D341Med (cell line): Measurements from ENCODE around the gene STX1B.
A peak's percentile ranks its signal among the peaks of the same experiment; 100 is the strongest.
"Not testable (repeated sequence)": the region's sequence is repeated elsewhere in the genome, so short reads cannot be mapped to it uniquely, and the experiment has no call there.

Experiments
- DNase-seq: peaks from one replicate; pipeline ENCODE4 v3.0.0; 2012; ENCODE audit warnings: low spot score

The STX1B gene

DNA sequence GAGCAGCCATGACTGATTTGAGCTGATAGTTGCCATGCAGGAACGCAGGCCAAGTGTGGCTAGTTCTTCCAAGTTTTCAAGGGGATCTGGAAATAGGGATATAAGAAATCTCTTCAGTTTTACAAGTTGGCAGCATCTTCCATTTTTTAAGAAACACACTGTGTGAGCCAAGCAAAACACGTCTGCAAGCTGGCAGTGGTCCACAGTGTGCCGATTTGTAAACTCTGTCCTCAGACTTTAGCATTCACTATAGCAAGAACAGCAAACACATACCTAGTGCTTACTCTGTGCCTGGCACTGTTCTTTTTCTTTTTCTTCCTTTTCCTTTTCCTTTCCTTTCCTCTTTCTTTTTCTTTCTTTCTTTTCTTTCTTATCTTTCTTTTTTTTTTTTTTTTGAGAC is 58.7 kb downstream of the STX1B start:
- DNase-seq: no peak

DNA sequence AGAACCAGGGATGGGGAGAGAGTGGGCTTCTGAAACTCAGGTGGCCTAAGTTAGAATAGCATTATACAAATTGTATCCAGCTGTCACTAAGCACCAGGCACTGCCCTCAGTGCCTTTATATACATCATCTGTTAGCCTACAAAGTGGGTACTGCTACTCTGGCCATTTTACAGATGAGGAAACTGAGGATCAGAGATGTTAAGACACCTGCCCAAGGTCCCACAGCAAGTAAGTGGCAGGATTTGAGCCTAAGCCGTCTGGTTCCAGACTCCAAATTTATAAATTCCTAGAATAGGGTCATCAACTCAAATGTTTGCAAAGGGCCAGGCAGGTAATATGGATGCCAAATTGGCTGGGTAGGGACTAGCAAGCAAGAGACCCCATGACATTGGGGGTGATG is 59.2 kb downstream of the STX1B start:
- no peak for DNase-seq

- DNase-seq: no peak
Observed at GRCh38 chr16:30950516-30951065, 59.8 kb downstream of the STX1B start.

GRCh38 chr16:30949650-30950515 is 60.6 kb downstream of the STX1B start:
- DNase-seq: no peak

DNA sequence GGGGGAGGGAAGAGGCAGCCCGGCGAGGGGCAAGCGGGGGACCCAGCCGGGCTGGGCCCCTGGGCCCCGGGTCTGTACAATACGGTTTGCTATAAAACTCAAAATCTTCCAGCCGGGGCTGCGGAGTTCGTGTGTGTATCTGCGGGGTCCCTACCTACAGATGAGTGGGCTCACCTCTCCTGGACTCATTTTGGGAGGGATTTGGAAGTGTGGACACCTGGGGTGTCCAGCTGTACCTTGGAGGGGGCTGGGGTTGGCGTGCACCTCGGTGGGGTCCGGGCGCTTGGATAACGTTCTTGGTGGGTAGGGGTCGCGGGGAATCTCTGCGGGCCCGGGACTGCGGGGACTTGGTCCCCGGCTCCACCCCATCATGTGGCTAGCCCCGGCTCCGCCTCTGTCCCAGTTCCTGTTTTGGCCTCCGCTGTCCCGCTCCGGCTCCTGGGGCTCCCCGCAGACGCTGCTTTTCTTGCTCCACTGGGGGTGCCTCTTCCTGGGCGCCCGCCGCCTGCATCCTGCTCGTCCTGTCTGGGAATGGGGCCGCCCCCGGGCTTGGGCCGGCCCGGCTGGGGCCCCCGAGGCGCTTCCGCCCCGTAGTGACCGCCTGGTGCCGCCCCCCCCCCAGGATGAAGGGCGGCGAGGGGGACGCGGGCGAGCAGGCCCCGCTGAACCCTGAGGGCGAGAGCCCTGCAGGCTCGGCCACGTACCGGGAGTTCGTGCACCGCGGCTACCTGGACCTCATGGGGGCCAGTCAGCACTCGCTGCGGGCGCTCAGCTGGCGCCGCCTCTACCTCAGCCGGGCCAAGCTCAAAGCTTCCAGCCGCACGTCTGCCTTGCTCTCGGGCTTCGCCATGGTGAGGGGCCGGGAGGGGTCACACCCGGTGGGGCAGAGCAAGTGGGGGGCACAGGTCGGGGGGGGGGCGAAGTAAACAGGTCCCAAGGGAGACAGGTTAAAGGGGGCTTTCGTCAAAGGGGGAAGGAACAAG is 61.5 kb downstream of the STX1B start, which contains the start of gene ORAI3:
Gene ORAI3, plus strand, starts transcription at position 402 of the 983 bp plus-strand sequence. Its CDS starts 222 bp downstream, at position 624.
- no peak for DNase-seq

DNA sequence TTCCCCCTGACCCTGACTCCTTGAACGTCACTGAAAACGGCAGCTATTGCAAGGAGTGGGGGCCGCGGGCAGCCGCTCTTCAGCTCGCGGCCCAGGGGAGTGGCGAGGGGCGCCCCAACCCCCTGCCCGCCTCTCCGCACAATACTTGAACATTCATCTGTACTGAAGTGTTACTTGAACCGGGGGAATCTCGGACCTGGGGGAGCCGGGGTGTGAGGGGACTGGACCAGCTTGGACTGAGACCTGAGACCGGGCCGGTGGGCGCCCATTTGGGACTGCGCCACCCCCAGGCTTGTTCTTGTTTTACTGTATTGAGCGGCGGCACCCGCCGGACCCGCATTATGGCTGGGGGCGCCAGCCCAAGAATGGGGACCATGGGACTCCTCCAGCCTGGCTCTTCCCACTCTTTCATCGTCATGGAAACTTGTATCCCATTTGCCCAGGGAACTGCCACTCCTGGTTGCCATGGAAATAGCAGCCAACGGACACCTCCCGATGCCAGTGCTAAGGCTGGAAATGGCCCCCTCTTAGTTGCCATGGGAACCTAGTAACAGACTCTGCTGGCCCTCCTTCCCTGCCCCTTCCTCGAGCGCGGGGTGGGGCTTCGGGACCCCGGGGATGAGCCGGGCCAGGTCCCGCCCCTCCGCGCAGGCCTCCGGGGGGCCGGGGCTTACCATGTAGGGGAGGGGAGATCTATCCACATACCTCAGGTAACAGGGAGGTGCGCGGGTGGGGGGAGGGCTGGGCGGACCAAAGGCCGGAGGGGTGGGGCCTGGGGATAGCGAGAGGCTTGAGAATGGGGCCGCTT is 62.4 kb downstream of the STX1B start:
- no peak for DNase-seq

DNA sequence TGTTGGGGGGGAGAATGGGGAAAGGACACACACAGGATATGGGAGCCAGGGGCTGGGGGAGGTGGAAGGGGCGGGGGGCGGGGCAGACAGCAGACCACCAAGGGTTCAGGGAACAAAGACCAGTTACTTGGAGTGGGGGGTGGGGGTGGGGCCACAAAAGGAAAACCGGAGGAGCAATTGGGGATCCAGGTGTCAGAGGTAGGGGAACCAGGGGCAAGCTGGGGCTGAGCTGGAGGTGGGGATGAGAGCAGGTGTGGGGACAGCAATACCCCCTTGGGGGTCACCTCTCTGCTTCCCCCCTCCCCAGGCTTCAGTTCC is 62.9 kb downstream of the STX1B start:
- DNase-seq: no peak

GRCh38 chr16:30946671-30947540 is 63.5 kb downstream of the STX1B start:
- DNase-seq: no peak

DNA sequence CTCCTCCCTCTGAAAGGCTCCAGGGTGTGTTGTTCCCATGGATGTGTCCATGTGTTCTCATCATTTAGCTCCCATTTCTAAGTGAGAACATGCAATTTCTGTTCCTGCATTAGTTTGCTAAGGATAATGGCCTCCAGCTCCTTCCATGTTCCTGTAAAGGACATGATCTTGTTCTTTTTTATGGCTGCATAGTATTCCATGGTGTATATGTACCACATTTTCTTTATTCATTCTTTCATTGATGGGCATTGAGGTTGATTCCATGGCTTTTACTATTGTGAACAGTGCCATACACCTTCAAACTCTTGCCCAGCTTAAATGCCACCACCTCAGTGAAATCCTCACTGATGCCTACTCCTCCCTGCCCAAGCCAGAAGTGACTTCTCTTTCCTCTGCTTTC is 66.1 kb downstream of the STX1B start:
- DNase-seq: no peak

- no peak for DNase-seq
Observed at GRCh38 chr16:30942426-30942806, 68.0 kb downstream of the STX1B start.

- DNase-seq: peak; percentile 89
Observed at GRCh38 chr16:30941600-30942425, 68.6 kb downstream of the STX1B start.

GRCh38 chr16:30939571-30939970 is 70.9 kb downstream of the STX1B start:
- not testable (repeated sequence) for DNase-seq
